AG04449 (cell line): ENCODE results near the gene ZNF280B.

ENCODE experiments used
- CTCF ChIA-PET: fragments of 350-600 bp; formaldehyde crosslinking; extraction: SDS; loops from one replicate; lab custom pipeline; 2021; ENCODE audit warnings: antibody characterized with exemption; lab: Yijun Ruan, JAX
- POLR2A ChIA-PET: fragments of 400-600, 350-600 bp; formaldehyde crosslinking; extraction: SDS; loops from one replicate; lab custom pipeline; 2020; ENCODE audit warnings: antibody characterized with exemption, inconsistent platforms; lab: Yijun Ruan, JAX
- DNase-seq: peaks from one replicate; pipeline ENCODE4 v3.0.0-alpha.2; 2010; ENCODE audit warnings: low read depth, low spot score
- H3K4me3 ChIP-seq: 2 replicates; pipeline ENCODE4 v1.5.1; 2011; ENCODE audit warnings: low read depth, mild to moderate bottlenecking, control low read depth, low read length
- TF ChIP-seq, protein P1 (sequence below): IDR thresholded peaks from one replicate; pipeline ENCODE4 v1.5.1; 2011; ENCODE audit warnings: mild to moderate bottlenecking, moderate library complexity, low read length, control low read depth, inconsistent platforms; ENCODE audit not compliant: insufficient read depth; ENCODE audit errors: missing control alignments

ZNF280B gene

DNA sequence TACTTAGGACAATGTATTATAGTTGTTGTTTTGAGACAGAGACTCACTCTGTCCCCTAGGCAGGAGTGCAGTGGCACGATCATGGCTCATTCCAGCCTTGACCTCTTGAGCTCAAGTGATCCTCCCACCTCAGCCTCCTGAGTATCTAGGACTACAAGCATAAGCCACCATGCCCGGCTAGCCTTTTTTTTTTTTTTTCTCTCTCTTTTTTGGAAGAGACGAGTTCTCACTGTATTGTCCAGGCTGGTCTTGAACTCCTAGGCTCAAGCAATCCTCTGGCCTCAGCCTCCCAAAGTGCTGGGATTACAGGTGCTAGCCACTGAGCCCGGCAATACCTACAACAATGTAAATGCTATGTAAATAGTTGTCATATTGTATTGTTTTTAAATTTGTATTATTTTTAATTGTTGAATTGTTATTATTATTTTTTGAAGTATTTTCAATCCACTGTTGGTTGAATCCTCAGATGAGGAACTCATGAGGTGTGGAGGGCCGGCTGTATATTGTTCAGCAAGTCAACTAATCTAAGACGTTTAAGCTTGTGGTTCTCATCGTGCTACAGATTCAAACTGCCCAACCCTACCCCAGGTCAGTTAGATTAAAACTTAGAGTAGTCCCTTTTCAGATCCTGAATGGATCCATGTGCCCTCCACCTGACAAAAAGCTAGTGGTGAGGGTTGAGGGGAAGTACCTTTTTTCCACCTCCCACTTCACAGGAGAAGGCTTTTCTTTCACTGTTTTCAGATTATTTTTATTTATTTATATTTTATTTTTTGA is 23.4 kb upstream of the ZNF280B start:
- POLR2A ChIA-PET, result no interaction called here
- no peak overlapping the region for H3K4me3 ChIP-seq
- CTCF ChIA-PET, result interaction anchor here (1.3 to 1.4 kb wide), 2 partner anchors 23 kb away, joined by 3 to 4 read pairs; partner anchors contain the start of gene ZNF280B
- TF ChIP-seq, protein P1, sequence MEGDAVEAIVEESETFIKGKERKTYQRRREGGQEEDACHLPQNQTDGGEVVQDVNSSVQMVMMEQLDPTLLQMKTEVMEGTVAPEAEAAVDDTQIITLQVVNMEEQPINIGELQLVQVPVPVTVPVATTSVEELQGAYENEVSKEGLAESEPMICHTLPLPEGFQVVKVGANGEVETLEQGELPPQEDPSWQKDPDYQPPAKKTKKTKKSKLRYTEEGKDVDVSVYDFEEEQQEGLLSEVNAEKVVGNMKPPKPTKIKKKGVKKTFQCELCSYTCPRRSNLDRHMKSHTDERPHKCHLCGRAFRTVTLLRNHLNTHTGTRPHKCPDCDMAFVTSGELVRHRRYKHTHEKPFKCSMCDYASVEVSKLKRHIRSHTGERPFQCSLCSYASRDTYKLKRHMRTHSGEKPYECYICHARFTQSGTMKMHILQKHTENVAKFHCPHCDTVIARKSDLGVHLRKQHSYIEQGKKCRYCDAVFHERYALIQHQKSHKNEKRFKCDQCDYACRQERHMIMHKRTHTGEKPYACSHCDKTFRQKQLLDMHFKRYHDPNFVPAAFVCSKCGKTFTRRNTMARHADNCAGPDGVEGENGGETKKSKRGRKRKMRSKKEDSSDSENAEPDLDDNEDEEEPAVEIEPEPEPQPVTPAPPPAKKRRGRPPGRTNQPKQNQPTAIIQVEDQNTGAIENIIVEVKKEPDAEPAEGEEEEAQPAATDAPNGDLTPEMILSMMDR, result no peak
- DNase-seq, result no peak

DNA sequence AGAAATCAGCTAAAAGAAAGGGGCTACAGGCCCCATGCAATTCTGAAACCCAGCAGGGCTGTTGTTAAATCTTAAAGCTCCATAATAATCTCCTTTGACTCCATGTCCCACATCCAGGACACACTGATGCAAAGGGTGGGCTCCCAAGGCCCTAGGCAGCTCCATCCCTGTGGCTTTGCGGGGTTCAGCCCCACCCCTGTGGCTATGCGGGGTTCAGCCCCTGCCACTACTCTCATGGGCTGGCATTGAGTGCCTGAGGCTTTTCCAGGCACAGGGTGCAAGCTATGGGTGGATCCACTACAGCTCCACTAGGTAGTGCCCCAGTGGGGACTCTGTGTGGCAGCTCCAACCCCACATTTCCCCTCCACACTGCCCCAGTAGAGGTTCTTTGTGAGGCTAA is 20.2 kb upstream of the ZNF280B start:
- TF ChIP-seq, protein P1, result no peak
- DNase-seq, result no peak
- H3K4me3 ChIP-seq, result no peak overlapping the region
- POLR2A ChIA-PET, result no interaction called here
- CTCF ChIA-PET, result interaction anchor here (1.2 kb wide), 1 partner anchor 20 kb away, joined by 4 read pairs; no protein-coding TSS in a partner anchor

DNA sequence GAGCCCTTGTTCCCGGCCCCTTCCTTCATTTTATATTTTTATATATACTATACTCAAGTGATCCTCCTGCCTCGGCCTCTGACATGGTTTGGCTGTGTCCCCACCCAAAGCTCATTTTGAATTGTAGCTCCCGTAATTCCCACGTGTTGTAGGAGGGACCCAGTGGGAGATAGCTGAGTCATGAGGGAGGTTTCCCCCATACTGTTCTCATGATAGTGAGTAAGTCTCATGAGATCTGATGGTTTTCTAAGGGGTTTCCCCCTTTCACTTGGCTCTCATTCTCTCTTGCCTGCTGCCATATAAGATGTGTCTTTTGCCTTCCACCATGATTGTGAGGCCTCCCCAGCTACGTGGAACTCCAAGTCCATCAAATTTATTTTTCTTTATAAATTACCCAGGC is 18.8 kb upstream of the ZNF280B start:
- H3K4me3 ChIP-seq, result no peak overlapping the region
- DNase-seq, result no peak
- ChIA-PET CTCF (no interaction called here), POLR2A (no interaction called here)
- TF ChIP-seq, protein P1, result no peak

DNA sequence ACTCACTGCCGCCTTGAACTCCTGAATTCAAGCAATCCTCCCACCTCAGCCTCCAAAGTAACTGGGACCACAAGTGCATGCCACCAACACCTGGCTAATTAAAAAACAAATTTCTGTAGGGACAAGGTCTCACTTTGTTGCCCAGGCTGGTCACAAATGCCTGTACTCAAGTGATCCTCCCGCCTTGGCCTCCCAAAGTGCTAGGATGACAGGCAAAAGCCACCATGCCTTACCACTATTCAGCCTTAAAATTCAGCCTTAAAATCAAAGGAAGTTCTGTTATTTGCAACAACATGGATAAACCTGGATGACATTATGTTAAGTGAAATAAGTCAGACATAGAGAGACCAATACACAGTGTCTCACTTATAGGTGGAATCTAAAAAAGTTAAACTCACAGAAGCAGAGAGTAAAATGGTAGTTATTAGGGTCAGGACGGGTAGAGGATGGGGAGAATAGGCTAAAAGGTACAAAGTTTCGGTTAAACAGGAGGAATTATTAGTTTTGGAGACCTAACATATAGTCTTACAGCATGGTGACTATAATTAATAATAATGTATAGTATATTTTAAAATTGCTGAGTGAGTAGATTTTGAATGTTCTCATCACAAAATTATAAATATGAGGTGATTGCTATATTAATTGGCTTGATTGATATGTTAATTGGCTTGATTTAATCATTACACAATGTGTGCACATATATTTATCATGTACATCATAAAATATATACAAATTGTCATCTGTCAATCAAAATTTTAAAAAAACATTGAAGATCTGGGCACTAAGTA is 17.8 kb upstream of the ZNF280B start:
- H3K4me3 ChIP-seq, result no peak overlapping the region
- TF ChIP-seq, protein P1, result no peak
- no peak for DNase-seq
- ChIA-PET CTCF (no interaction called here), POLR2A (no interaction called here)

DNA sequence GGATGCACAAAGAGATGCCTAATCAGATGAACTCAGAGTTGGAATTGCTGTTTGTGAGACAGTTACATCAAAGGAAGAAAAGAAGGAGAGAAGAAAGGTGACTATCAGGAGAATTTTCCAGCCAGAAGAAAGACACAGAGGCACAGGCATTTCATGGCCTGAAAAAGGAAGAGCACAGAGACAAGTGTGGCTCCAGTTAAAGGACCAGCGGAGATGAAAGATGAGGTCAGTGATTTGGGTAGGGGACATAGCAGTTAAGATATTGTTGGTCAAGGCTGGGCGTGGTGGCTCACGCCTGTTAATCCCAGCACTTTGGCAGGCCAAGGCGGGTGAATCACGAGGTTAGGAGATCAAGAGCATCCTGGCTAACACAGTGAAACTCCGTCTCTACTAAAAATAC is 15.0 kb upstream of the ZNF280B start:
- no peak for DNase-seq
- POLR2A ChIA-PET, result no interaction called here
- CTCF ChIA-PET, result interaction anchor here (1.6 kb wide), 1 partner anchor 14 kb away, joined by 4 read pairs; the partner anchor contains the start of gene ZNF280B
- TF ChIP-seq, protein P1, result no peak
- H3K4me3 ChIP-seq, result no peak overlapping the region

DNA sequence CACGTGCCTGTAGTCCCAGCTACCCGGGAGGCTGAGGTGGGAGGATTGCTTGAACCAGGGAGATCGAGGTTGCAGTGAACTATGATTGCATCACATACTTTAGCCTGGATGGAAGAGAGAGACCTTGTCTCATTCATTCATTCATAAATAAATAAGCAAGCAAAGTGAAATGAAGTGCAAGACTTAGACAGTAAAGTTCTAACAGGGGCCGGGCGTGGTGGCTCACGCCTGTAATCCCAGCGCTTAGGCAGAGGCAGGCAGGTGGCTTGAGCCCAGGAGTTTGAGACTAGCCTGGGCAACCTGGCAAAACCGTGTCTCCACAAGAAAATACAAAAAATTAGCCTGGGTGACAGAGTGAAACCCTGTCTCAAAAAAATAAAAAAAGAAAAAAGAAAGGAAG is 13.1 kb upstream of the ZNF280B start:
- DNase-seq, result no peak
- ChIA-PET CTCF (no interaction called here), POLR2A (no interaction called here)
- TF ChIP-seq, protein P1, result no peak
- no peak overlapping the region for H3K4me3 ChIP-seq
